SK-N-SH treated with all-trans-retinoic acid at 6 μM for 48 hours (cell line): ENCODE data around the gene GIPC1.

Source experiments
- PATZ1 ChIP-seq: fragments of 250-450 bp; sonication (Bioruptor Pico); IDR thresholded peaks from 2 replicates; pipeline ENCODE4 v1.8.0; 2020; ENCODE audit warnings: mild to moderate bottlenecking, moderate library complexity, borderline replicate concordance
- ZFP3 ChIP-seq: fragments of 250-450 bp; sonication (Bioruptor Pico); IDR thresholded peaks from 2 replicates; pipeline ENCODE4 v1.5.0; 2020; ENCODE audit warnings: mild to moderate bottlenecking, moderate library complexity
- ZFP30 ChIP-seq: fragments of 450-650 bp; formaldehyde crosslinking; IDR thresholded peaks from 2 replicates; pipeline ENCODE4 v1.5.0; 2022; ENCODE audit warnings: mild to moderate bottlenecking, moderate library complexity

- TF ChIP-seq ZFP30 (CRISPR knock-in tag) (no peak), ZFP3 (CRISPR knock-in tag) (no peak), PATZ1 (no peak)
Measured at GRCh38 chr19:14478113-14478545, 17.8 kb downstream of the GIPC1 start.
